GM19467 (cell line): ENCODE measurements around the gene TDRKH.

Experiments
- ATAC-seq: cut with Tn5 transposase; IDR thresholded peaks from one replicate; pipeline ENCODE4 v1.9.1; 2021; ENCODE audit warnings: mild to moderate bottlenecking, moderate library complexity; ENCODE audit not compliant: unreplicated experiment

The TDRKH gene

DNA sequence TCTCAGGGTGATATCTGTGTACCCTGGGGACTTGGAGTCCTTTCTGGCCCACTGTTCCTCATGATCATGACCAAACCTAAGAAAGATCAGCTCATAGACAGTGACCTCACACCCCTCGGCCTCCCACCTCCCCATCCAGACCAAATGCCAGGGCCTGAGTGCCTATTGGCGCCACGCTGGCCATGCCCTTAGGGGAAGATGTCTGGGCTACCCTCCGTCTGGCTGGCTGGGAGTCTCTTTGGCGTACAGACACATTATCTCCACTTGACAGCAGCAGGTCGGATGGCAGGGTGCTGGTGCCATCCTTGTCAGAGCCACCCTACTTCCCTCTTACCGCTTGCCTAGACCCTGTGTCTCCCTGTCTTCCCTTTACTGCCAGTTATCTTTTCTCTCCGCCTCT is 32.9 kb upstream of the TDRKH start:
- no peak for ATAC-seq

DNA sequence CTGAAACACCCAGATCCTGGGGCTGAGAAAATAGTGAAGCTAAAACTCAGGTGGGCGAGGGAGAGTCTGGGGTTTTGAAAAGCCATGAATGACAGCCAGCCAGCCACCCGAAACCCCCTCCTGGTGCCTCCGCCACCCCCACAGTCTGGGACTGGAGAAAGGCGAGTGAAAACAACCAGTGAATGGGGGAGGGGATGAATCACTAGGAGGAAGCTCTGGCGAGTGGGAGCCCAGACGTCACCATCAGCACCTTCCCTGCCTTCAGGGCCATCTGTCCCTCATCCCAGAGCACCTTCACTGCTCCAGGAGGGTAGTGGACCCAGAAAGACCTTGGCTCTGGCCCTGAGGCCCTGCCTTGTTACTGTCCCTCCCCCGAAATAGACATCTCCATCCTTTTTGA is 32.1 kb upstream of the TDRKH start:
- no peak for ATAC-seq

DNA sequence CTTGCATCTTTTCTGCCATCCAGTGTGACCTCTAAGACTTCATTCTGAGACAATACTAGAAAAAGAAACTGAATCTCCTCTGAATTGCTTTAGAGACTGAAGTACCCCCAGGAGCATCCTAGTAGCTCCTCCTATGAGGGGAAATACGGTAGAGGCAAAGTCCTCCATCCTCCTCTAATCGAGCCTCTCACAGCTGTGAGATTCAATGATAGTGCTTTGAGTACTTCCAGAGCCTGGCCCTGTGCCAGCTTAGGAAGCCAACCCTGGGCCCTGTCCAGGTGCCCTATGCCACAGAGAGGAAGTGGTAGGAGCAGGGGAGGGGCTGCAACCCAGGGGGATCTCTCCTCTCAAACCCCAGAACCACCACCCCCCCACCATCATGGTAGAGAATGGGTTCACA is 30.6 kb upstream of the TDRKH start:
- ATAC-seq = no peak

DNA sequence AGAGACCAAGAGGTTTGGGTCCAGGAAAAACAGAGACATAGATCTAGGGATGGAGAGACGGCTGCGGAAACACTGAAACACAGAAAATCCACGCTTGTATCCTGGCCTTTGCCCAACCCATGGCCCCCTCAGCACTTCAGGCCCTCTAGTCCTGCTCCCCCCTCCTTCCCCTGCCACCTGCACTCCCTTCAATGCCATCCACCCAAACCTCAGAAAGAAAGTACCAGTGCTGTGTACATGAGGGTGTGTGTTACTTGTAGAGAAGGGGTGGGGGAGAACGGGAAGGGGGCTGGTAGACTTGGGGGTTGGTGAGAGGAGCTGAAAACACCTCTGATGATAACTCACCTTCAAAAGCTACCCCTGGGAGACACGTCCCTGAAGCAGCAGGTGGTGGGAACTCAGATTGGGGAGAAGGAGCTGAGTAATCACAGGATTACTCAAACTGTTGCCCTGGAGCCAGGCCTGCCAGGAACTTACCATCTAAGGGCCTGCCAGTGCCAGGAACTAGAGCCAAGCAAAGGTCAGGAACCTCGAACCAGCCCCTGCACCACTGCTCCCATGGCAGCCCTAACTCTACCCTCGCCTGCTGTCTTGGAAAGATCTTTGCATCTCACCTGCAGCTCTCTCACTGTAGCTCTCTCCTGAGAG is 29.8 kb upstream of the TDRKH start:
- ATAC-seq = no peak

DNA sequence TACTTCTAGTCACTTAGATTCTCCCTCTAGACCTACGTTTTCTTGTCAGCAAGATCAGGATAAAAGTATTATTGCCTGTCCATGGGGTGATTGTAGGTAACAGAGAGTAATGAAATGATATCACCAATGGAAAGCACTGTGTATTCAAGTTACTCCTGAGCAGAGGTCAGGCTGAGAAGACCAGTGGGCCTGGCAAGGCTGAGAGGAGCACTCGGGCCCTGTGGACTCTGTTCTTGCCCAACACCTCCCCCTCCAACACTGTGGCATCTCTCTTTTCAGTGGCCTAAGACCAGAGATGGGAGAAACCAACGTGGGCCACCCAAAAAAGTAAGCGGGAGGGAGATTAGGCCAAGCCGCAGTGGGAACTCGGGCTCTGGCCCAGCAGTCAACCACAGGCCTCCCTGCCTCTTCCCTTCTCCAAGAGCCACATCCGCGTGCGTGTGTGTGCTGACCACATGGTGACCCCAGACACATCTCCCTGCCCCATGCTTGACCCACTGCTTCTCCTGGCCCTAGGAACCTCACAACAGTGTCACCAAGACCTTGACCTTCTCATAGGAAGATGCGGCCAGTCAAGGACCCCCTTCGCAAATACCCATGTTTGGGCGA is 29.0 kb upstream of the TDRKH start:
- ATAC-seq = no peak

DNA sequence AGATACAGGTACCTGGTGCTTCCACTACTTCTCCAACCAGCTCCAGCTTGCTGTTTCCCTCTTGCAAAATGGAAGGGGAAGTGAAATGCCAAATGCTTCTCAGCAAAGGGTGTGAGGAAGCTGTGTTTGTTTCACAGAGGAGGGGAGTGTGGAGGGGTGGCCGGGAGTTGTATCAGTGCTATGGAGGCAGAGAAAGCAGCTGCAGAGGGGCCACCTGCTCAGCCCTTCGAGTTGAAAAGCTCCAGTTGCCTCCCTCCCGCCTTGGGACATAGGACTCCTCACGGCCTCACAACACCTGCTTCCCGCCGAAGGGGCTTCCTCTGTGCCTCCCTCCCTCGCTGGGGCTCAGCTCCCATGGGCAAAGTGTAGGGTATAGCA is 27.0 kb upstream of the TDRKH start:
- no peak for ATAC-seq

DNA sequence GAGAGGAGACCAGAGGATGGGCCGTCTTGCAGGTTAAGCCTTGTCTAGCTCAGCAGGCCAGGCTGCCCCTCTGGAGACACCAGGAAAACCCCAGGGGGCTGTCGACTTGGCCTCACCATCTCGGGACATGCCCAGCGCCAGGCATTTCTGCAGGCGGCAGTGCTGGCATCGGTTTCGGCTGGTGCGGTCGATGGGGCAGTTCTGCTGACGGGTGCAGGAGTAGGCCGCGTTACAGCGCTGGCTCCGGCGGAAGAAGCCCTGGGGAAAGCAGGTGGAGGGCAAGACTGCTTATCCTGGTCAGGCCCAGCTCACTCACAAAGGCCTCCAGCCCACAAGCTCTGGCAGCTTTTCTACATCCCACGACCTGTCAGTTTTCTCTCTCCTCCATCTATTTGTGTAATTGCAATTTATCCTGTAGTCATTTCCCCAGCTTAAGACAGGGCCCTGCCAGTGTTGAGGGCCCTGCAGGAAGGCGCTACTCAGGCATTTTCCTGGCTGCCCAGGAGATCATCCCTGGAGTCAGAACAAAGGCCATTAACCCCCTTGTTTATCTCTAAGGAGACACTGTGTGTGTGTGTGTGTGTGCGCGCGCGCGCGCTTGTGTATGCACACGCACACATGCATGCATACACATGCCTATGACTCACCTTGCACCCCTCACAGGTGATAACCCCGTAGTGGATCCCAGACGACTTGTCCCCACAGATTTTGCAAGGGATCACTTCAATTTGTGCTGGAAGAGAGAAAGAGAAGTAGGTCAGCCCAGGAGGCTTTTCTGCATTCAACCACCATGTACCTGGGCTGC is 26.4 kb upstream of the TDRKH start:
- ATAC-seq = no peak

DNA sequence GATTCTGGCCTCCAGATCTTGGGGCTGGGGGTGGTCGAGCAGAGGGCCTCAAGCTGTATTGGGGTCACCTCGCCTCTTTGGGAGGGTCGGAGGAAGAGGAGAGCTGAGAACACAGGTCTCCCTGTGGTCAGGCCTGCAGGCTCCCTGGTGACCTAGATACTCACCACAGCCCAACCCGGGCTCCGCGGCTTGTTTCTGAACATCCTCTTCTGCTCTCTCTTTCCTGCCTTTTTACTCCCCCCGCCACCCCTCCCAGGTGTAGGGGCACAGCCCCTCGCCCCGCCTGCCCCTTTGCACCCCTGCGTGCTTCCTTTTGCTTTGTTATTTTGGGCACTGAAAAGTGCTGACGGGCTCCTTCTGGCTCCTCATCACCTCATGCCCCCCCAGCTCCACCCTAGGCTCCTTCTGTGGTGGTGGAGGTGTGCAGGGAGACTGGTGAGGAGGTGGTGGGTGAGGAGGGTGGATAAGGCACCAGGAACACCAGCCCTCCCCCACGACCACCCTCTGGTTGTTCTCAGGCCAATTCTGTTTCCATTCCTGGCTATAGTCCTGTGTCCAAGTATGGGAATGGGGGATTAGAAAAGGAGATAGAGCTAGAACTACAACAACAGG is 25.5 kb upstream of the TDRKH start:
- no peak for ATAC-seq

DNA sequence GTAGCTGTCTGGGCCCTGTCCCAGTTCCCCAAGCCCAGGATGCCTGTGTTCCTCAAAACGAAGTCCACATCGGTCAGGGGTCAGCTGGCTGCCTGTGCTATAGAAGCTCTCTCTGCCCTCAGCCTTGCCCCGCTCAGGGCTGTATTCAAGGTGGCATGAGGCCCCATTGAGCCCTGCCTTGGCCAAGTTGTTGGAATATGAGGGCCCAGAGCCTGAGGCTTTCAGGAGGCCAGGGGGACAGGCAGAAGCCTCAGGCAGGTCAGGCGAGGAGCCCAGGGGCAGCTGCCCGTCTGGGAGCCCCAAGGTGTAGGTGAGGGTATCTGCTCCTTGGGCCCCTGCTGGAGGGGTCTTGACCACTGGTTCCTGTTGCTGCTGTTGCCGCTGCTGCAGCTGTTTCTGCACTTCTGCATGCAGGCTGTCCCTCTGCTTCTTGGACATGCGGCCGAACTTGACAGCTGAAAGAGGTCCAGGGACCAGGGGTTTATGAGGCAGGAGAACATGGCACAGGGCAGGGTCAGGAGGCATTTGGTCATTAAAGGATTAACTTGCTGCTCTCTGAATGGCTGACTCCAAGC is 24.8 kb upstream of the TDRKH start:
- no peak for ATAC-seq

DNA sequence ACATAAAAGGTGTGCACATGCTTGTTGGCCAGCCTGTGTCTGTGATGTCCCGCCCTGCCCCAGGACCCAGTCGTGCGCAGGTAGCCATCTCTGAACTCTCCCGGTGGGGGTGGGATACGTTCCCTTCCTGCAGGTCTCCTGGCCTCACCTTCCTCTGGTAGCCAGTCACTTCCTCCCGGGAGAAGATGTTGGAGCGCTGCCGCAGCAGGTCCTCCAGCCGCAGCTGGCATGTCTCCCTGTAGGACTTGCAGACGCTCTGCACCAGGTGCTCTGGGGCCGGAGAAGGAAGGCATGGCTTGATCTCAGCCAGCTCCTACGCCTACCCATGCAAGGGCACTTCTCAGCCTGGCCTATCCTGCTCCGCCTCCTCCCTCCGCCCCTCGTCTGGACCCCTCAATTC is 24.1 kb upstream of the TDRKH start:
- ATAC-seq = no peak

DNA sequence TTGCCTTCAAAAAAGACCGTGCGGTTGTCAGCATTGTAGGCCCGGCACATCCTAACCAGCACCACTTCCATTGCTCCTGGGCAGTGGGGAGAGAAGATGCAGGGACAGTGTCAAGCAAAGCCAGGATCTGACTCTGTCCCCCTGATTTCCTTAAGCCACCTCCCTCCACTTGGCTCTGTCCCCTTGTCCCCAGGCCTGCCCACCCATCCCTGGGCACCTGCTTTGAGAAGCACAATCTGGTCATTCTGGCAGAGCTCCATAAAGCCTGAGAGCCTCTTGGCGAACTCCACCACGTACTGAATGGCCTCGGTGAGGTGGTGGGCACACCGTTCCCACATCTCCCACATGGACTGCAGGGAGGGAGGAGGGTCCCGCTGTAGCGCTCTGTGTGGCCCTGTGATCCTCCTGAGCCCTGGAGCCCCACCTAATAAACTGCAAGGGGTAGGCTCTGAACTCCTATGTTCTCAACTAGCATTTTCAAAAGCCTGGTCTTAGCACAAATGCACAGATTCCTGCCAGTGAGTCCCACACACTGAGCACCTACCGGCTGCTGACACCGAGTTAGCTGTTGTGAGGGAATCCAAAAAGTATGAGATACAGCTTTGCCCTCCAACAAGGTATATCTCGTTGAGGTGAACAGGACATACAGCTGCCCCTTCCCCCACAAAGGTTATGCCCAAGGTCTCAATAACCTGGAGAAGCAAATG is 23.1 kb upstream of the TDRKH start:
- ATAC-seq = no peak

DNA sequence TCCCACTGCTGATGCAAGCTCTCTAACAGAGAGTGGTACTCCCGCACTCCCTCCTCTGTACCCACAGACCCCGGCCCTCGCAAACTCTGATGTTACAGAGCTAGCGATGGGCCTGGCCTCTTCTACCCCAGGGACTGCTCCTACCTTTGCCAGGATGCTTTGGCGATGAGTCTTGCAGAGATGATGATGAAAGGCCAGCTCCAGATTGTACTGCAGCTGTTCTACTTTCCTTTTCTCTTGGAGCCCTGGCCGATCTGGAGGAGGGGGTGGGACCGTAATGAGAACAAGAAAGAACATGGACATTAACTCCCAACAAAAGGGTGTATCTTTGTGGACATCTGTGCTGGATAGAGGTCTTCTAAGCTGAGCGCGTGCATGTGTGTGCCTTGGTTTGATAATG is 20.9 kb upstream of the TDRKH start:
- no peak for ATAC-seq

DNA sequence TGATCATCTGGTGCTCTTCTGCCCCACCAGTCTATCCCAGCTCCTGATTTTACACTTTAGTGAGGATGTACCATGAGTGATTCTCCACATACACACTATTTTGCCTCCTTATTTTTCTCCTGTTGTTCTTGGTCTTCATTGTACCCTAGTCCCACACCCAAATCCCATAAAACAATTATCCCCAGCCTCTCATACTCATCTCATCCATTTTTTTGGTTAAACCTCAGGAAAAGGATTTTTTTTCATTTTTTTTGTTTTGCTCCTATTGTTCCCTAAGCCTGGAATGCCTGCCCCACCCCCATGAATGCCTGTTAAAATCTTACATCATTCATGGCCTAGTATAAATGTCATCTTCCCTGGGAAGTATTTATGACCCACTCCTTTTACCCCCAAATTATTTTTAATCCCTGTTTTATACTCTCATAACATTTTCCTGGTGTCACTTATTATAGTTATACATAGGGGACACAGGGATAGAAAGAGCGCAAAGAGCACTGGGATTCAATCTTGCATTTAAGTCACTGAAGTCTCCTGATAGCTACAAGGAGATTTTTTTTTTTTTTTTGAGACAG is 19.8 kb upstream of the TDRKH start:
- no peak for ATAC-seq

DNA sequence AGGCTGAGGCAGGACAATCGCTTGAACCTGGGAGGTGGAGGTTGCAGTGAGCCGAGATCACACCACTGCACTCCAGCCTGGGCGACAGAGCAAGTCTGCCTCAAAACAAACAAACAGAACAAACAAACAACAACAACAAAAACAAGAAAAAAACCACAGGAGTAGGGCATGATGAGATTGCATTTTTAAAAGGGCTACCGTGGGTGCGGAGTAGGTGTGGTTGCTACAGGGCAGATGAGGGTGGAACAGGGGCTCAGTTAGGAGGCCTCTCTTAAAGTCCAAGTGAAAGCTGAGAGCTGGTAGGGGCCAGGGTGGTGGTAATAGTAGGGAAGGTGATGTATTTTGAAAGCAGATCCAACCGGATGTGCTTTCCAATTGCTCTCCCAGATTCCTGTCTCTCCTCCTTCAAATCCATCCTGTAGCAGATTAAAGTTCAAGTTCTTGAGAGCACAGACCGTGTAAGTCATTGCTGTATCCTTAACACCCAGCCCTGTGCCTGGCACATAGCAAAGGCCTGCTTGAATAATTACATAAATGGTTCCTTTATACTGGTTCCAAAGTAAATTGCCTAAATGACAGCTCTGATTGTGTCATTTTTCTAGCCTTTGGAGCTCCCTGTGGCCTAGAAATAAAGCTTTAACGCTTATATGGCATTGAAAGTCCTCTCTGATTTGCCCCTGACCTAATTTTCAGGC is 19.1 kb upstream of the TDRKH start:
- no peak for ATAC-seq

DNA sequence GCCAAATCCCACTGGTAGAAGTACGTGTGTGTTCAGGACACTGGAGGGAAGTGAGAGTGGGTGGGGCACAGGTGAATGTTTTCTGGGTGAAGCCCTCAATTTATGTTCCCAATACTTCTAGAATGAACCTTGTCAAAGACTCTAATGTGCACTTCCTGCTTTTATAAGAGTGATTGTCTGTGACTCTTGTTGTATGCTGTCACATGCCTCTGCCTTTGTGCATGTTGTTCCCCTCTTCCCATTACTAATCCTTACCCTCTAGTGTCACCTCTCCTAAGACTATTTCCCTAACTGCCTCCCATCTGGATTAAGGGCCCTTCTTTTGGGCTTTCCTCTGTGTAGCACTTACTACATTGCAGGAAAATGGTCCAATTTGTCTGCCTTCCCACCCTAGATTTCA is 17.5 kb upstream of the TDRKH start:
- no peak for ATAC-seq

DNA sequence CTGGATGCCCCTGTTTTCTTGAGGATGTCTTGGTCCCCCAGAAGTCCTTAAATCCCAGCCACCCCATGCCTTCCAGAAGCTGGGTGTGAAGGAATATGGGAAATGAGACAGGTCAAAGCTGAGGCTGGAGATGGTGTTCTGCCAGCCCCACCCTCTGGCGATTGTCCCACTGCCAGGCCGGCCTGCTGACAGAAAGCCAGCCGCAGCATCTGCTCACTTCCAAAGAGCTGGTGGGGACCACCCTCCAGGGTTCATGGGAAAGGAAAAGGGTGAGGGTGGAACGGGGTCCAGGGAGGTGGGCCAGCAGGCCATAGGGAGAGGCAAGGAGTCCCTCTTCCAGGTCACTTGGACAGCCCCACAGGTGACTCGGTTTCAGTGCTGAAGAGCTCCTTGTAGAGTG is 16.8 kb upstream of the TDRKH start:
- ATAC-seq = no peak

DNA sequence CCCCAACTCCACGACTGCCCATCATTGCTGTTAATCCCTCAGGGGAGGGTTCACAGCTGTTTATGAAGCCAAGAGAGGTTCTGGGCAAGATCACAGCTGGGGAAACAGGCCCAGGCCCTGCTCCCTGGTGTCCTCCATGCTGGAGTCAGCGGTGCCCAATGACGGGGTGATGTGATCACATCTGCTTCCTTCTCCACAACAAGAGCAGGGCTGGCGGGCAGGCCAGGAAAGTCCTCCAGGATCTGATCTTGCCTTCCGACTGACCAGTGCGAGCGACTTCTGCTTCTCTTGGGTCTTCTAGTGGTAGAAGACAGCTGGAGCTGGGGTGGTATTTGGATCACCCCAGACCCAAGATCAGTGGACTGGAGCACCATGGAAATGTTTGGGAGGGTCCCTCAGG is 15.9 kb upstream of the TDRKH start:
- ATAC-seq = no peak

DNA sequence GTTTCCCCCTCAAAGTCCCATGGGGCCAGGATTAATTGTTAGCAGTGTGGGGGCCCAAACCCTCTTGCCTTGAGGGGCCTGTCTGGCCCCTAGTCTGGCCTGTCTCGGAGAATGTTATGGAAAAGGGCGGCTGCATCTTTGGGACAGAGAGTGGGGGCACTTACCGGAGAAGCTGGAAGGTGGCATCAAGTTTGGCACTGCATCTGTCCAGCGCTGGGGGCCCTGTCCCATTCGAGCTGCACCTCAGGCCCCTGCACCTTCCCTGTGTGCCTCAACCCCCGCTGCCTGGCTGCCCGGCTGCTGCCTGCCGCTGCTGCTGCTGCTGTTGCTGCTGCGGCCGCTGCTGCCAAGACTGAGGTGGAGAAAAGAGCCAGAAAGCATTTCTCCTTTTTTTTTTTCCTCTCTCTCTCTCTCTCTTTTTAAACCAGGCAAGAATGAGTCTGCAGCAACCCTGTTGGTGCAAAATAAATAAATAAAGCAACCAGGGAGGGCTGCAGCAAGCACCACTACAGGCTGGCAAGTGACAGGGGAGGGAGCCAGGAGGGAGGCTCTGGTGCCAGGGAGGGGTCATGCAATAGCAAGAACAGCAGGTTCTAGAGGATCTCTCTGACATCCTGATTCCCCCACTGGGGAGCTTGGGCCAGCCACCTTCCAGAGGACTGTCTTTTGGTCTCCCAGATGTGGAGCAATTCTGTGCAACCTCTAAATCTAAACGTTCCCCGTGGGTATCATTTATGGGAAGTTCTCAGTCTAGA is 14.9 kb upstream of the TDRKH start, which contains the start of gene LINGO4:
TSS of gene LINGO4 (minus strand) at position 354 of the 755 bp plus-strand sequence. CDS start 2,715 bp downstream, outside the sequence.
- no peak for ATAC-seq

DNA sequence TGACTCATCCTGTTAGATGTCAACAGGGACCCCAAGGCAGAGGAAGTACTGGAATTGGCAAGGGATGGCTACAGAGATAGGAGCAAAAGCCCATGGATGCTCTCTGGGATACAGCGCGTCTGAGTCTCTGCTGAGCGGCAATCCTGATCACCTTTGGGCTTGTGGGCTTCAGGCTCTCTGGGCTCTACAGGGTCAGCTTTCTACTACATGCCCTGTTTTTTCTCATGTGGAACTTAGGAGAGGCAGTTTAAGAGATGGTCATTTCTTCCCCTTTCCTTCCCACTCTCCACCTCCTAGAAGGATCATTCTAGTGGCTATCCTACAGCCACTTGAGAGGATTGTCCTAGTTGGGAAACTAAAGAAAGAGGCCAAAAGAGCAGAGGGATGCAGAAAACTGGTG is 13.6 kb upstream of the TDRKH start:
- ATAC-seq = no peak
